Myocyte (in vitro differentiated cells): ENCODE measurements around the gene RIN2. TPM values are rescaled to one million over a fixed set of nuclear protein-coding genes. Genes with fewer than 3 reads are reported as not detected.
"Not testable (repeated sequence)": the region's sequence is repeated elsewhere in the genome, so short reads cannot be mapped to it uniquely, and the experiment has no call there.

ENCODE experiments used
- DNase-seq: peaks from one replicate; pipeline ENCODE4 v3.0.0-alpha.2; 2012; ENCODE audit warnings: low read depth
- total RNA-seq: library from RNA; depleted of rRNA; stranded (reverse); fragments of >200 nt; gene quantifications from 2 replicates; pipeline ENCODE4 v1.2.3, GENCODE V29; 2014

RIN2 gene
- total RNA-seq, 1 donor from 2014 or later: 31.6 TPM

DNA sequence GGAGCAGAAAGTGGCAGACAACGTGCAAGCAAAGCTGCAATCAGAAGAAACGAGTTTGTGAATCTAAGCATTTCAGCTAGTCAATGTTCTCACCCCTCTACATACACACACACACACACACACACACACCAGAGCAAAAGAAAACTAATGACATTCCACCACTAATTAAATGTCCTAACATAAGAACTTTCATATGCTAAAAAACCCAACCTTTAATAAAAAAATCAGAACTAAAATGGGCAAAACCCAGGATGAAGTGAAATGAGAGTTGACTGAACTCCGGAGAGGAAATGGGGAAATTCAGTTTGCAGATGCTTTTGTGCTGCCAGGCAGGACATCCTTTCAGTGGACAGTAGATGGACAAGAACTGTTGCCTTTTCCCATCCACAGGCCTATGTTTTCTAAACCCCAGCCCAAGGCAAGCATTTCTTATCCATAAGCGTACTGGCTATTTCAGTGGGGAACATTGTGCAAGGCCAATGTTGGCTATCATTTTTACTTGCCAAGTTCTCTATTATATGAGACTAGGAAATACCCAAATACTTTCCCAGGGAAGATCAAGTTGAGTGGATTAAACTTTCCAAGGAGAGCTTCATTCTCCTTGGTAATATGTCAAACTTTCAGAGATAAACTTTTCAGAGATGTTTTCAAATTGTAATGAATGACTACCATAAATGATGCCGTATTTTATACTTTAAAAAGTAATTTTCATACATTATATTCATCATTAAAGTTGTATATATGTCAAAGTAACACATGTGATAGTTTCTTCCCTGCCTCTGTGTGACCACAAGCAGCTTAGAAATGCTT, 27.3 kb downstream of the RIN2 start:
- peak; percentile 44 for DNase-seq

DNA sequence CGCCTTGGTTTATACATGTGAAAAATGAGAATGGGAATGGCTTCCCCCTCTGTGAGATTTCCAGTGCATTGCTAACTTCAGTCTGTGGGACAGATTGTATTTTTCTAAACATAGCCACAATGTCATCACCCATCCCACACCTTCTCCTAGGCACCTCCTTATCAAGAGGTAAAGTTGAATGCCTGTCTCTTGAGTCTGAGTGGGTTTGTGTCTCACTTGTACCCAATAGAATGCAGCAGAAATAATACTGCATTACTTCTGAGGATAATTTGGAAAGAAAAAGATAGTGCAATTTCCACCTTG, 27.9 kb downstream of the RIN2 start:
- DNase-seq: no peak

DNA sequence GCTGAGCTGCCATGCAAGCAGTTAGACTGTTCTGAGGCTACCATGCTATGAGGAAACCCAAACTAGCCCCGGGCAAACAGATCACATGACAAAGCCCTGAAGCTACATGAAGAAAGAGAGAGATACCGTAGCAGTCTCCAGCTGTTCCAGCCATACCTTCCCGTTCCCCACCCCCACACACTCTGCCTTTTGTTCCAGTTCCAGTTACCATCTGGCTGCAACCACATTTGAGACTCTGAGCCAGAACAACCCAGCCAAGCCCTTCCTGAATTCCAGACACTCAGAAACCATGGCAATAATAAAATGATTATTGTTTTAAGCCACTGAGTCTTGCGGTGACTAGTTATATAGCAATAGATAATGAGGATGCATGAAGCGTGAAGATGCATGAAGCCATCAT, 28.3 kb downstream of the RIN2 start:
- DNase-seq: peak; percentile 92

DNA sequence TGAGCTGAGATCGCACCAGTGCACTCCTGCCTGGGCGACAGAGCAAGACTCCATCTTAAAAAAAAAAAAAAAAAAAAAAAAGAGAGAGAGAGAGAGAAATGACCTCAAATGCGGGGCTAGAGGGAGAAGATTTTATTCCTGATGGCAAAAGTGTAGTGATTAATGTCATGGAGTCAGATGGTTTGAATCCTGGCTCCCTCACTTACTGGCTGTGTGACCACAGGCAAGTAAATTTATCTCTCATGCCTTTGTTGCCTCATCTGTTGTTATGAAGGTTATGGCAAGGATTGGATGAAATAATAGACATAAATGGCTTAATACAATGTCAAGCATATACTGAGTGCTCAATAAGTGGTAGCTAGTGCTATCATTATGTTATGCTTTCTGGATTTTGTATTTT, 29.3 kb downstream of the RIN2 start:
- no peak for DNase-seq

DNA sequence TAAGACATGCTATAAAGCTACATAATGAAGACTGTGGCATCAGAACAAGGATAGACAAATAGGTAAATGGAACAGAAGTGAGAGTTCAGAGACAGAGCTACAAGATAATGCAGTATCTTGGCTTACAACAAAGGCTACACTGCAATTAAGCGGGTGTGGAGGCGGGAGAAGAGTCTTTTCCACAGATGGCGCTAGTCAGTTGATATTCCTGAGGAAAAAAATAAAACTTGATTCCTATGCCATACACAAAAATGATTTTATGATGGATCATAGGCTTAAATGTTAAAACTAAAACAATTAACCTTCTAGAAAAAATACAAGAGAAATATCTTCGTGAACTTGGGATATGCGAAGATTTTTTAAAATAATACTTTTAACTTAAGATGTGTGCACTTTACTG, 31.0 kb downstream of the RIN2 start:
- no peak for DNase-seq

DNA sequence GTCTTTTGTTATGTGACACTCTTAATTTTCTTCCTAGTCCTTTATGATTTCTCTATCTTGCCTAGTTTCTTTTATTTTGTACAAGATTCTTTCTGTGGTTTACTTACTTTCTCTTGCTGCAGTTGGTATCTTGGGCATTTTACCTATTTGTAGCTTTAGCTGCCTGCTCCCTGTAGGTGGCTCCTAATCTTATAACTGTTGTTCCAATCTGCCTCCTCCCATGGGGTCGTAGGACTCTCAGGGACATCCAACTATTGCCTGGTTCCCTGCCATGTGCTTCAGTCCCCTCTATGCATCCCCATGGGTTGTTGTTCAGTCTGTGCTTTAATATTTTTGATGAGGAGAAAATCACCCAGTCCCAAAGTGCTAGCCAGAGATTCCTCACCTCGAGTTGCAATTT, 31.4 kb downstream of the RIN2 start:
- no peak for DNase-seq

DNA sequence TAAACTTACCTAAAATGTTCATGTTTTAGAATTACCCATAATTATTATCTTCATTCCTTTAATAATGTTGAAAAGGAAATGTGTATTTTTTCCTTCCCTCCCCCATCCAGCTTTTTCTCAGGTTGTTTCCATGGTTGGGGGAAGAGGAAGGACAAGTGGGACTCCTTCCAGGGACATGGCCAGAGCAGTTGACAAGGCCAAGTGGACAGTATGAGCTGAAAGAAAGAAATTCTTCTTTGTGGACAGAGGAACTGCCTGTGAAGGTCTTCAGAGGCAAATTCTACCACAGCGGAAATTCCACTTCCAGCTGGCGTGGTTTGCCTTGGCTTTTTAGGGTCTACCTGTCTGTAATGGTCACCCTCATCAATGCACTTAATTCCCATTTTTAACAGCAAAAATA, 33.8 kb downstream of the RIN2 start:
- no peak for DNase-seq

DNA sequence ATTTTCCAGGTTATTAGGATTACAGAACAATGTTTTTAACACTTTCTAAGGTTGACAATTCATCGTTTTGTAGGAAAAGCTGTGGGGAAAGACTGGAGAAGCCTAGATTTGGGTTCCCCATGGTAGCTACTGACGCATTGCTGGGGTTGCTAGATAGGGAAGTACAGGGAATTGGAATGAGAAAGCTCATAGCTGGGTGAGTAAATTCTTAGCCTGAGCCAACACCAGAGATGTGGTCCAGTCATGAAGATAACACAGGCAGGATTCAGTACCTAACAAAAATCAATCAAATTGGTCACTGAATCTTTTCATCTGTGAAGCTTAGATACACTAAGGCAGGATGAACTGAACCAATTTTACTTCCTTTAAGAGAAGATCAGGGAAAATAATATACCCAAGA, 35.7 kb downstream of the RIN2 start:
- DNase-seq: no peak

DNA sequence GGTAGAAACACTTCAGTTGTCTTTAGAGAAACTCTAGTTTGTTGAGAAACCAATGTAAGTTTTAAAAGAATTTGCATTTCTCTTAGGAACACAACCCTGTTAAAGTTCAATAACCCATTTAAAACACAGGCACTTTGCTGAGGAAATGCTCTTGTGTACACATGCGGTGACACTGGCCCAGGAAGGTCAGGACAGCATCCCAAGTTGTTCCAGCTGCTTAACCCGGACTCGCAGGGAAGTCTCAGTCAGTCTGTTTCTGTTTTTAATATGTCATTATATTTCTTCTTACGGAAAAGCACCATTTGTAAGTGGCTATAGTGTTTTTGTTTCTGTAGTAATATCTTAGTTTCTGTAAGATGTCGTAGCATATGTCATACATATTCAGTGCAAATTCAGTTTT, 36.9 kb downstream of the RIN2 start:
- no peak for DNase-seq

DNA sequence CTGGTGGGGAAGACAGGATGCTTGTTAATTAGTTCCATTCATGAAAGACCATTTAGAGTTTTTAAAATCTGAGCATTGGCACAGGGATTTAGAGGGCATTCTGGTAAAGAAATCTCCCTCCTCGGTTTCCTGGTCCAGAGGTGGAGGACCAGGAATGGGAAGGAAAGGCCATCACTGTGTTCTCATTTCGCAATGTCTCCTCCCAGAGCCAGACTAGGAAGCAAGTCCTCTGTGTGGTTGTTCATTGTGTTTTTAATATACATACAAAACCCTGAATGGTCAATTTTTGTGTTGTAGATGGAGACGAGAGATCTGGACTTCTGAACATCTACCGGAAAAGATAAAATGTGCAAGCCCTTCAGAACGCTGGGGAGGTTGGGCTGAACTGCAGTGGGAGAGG, 41.3 kb downstream of the RIN2 start:
- no peak for DNase-seq

DNA sequence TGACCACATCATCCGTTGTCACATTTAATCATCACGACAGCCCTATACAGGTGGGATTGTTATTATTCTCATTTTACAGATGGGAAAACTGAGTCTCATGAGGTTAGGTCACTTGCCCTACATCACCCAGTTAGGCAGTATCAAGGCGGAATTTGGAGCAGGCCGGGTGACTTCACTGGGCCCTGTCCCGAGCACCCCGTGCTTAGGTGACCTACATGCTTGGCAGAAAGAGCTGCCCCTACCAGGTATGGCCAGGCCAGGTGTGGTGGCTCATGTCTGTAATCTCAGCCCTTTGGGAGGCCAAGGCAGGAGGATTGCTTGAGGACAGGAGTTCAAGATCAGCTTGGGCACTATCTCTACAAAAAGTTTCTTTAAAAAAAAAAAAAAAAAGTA, 44.0 kb downstream of the RIN2 start:
- no peak for DNase-seq

DNA sequence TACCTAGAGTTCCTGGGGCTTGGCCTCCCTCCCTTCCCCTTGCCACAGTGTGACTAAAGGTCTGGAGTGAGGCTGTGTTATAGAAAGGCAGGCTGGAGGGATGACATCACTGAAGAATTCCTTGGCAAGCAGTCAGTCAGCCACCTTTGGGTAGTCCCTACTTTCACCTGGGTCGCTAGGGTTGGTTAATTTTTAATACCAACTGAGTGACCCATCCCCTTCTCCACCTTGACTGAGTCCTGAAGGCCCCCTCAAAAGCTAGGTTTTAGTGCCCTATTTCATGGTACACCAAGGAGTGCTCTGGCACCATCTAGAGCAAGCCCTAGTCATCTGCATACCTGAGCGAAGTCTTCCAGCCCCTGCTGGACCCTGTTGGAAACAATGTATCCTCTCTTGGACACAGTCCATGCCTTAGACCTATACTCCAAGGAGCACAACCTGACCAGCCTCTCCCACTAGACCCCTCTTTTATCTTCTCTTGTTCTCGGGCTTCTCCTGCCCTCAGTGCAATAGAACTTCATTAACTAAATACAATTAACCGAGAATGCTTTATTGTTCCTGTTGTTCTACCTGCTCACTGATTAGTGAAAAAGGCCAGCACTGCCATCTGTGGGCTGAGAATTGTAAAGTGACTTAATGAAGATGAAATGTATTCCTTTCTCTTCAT, 44.6 kb downstream of the RIN2 start:
- DNase-seq: no peak

DNA sequence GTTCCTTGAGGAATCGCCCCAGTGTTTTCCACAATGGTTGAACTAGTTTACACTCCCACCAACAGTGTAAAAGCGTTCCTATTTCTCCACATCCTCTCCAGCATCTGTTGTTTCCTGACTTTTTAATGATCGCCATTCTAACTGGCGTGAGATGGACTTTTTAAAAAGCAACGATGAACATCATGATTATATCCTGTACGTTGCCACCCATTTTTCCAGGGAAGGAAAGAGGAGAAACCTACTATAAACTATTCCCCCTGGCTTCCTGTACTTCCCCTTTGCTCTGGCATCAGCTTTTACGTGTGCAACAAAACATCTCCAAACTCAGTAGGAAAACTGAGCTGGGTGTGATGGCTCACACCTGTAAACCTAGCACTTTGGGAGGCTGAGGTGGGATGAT, 48.2 kb downstream of the RIN2 start:
- DNase-seq: not testable (repeated sequence)

DNA sequence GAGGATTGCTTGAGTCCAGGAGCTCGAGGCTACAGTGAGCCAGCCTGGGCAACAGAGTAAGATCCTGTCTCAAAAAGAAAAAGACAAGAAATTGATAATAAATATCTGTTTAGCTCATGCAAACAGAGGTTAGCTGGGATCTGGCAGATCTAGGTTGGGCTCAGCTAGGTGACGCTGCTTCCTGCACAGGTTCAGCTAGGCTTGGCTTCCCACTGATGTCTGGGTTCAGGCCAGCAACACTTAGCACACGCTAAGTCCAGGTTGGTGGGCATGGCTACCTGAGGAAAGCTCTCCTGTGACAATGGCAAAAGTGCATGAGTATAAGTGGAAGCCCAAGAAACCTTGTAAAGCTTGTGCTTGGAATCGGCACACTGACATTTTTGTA, 48.7 kb downstream of the RIN2 start:
- no peak for DNase-seq

DNA sequence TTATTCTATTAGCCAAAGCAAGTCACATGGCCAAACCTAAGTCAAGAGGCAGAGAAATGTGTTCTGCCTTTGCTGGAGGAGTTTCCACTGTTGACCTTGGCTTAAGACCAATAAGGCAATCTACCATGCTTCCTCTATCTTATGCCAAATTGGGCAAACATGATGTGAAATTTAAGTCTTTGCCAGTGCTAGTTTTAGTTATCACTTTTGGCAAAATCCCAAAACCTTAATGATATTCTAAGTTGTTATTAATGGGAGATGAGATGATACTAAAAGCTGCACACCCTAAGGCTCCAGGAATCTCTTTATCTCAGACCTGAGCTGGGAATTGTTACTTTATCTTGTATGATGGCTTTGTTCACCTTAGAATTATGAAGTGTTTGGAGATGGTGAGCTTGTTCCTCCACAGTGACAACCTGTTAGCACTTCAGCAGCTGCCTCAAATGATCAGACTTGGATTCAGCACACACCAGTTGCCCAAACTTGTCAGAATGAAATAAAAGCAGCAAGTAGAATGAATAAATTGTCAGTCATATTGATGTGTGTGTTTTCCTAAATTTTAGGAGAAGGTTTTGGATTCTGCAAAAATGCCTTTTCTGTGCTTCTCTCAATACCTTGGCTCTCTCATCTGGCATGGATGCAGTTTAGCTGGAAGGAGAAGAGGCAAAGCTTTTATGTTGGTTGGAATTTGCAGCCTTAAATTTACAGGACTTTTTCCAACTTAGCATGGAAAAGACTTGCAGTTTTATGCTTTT, 49.3 kb downstream of the RIN2 start:
- peak; percentile 71 for DNase-seq
